IMR-90 (cell line): ENCODE results near the gene CMKLR1.

Source experiments
- BHLHE40 ChIP-seq: fragments of 150-350 bp; IDR thresholded peaks from 2 replicates; pipeline ENCODE4 v1.6.1; 2016; ENCODE audit warnings: mild to moderate bottlenecking, low read depth, low read length
- CHD1 ChIP-seq: IDR thresholded peaks from 2 replicates; pipeline ENCODE4 v1.6.1; 2012; ENCODE audit warnings: low read depth, low read length, improper control_type of control experiment
- CTCF ChIP-seq: conservative IDR thresholded peaks from 2 replicates; pipeline ENCODE4 v1.5.1; 2012; ENCODE audit warnings: mild to moderate bottlenecking, low read depth, low read length, improper control_type of control experiment
- MAFK ChIP-seq: IDR thresholded peaks from 2 replicates; pipeline ENCODE4 v1.6.1; 2012; ENCODE audit warnings: low read depth, low read length, improper control_type of control experiment
- NFE2L2 ChIP-seq: fragments of 150-350 bp; IDR thresholded peaks from 2 replicates; pipeline ENCODE4 v1.6.1; 2016; ENCODE audit warnings: low read depth, mild to moderate bottlenecking, low read length
- POLR2A ChIP-seq: IDR thresholded peaks from 2 replicates; pipeline ENCODE4 v1.6.1; 2012; ENCODE audit warnings: mild to moderate bottlenecking, low read depth, low read length
- USF2 ChIP-seq: fragments of 150-350 bp; IDR thresholded peaks from 2 replicates; pipeline ENCODE4 v1.6.1; 2017; ENCODE audit warnings: mild to moderate bottlenecking, antibody characterized with exemption, low read length, low read depth

GRCh38 chr12:108355069-108355468, 16.0 kb upstream of the CMKLR1 start:
- no peak for TF ChIP-seq CTCF
- no peak for TF ChIP-seq NFE2L2
- TF ChIP-seq POLR2A = no peak
- TF ChIP-seq BHLHE40 = no peak
- no peak for TF ChIP-seq MAFK
- no peak for TF ChIP-seq USF2
- TF ChIP-seq CHD1 = no peak
